GM19463 (cell line): Measurements from ENCODE around the gene CYB5RL.
"Not testable (repeated sequence)": the region's sequence is repeated elsewhere in the genome, so short reads cannot be mapped to it uniquely, and the experiment has no call there.

Experiments
- ATAC-seq: cut with Tn5 transposase; IDR thresholded peaks from one replicate; pipeline ENCODE4 v1.9.1; 2021; ENCODE audit warnings: mild to moderate bottlenecking, moderate library complexity; ENCODE audit not compliant: unreplicated experiment

CYB5RL gene

DNA sequence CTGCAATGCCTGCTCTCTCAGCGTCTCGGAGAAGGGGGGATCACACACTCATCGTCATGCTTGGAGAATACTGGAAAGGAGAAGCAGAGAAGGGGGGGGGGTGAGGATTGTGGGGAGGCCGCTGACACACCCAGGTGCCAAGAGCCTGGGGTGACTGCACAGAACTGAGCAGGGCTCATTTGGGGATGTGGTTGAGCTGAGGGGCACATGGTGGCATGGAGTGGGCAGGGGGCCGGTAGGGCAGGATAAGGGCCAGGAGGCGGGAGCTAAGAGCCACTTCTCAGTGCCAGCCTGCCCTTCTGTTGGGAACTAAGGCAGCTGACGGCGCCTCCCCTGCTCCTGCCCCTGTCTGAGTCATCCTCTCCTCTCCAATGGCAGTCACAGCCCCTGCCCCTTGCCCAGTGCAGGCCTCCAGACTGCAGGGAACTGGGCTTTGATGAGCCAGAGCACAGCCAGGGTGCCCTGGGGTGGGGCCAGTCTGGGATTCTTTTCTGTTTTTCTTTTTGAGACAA lies 27.3 kb upstream of the CYB5RL start:
- no peak for ATAC-seq

DNA sequence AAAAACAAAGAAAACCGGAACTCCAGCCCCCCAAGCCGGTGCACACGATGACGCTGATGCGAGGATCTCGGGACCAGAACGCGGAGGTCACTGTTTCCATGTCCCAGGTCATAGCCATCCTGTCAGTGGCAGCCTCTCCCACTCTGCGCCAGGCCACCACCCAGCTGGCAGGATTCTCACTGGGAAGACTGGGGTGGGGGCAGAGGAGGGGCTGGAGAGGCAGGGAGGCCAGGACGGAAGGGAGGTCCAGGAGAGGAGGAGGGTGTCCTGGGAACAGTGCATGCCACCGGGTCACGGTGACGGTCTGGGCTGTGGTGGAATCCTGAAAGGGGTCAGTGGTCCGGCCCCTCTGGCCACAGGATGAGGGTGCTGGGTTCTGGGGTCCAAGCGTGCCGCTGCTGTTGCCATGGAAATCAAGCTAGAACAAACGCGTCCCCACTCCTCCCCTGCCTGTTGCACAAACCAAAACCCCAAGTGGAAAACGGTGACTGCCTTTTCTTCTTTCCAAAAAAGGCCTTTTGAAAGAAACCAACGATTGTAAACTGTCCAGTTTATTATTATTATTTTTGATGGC lies 26.2 kb upstream of the CYB5RL start:
- ATAC-seq: no peak

DNA sequence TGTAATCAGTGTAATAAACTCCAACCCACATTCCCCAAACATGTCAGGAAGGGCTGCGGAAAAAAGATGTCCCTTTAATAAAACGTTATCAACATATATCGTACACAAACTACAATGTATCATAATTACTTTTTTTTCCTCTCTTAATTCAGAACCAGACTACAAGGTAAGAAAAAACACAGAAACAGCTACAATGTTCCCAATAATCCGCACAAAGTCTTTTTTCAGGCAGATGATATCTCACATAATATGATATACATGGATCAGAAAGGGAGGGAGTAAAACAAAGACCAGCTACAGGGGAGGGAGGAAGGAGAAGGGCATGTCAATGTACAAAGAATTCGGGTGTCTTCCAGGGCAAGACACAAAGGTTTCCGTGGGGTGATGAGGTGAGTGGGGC lies 25.5 kb upstream of the CYB5RL start:
- ATAC-seq: no peak

DNA sequence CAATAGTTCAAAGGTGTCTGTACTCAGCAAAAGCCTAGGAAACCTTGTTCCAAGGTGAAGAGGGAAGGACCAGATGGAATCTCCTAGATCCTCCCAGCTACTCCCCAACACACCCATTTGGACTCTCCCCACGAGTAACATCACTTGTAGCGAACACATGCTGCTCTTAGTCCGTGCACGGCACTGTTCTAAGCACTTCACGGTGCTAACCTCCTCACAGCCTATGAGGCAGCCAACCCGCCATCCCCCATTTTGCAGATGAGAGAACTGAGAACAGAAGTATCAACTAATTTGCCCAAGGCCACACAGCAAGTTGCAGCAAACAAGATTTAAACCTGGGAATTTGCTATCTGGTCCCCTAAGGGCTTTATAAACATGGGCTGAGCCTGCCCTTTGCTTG lies 24.4 kb upstream of the CYB5RL start:
- ATAC-seq: no peak

DNA sequence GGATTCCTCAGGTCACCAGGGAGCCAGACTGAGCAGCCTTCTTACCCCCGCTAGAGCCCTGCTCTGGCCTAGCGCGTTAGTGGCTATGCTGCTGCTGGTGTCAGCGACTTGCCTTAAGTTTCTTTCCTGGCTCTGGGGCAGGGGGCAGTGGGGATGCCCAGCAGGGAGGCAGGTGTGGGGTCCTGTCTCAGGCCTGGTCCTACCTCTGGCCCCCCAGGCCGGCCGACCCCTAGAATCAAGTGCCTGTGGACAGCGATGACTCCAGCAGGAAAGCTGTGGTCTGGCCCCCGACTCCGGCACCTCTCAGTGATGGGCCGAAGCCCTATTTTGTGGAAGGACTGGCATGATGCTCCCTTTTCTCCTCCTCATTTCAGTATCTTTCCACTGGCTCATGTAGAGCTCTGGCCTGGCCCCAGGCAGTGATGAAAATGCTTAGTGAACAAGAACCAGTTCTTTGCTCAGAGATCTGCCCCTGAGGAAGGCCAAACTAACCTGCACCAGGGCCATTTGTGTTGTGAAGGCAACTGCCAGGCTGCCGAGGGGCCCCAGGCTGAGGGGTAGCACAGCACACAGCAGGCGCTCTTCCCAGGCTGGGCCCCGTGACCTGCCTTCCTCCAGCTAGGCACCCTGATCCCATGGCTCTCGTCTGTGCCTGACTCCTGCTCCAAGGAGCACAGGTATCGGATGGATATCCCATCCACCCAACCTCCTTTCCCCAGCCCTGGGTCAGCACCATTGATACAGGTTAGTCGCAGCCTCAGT lies 23.8 kb upstream of the CYB5RL start:
- ATAC-seq: no peak

DNA sequence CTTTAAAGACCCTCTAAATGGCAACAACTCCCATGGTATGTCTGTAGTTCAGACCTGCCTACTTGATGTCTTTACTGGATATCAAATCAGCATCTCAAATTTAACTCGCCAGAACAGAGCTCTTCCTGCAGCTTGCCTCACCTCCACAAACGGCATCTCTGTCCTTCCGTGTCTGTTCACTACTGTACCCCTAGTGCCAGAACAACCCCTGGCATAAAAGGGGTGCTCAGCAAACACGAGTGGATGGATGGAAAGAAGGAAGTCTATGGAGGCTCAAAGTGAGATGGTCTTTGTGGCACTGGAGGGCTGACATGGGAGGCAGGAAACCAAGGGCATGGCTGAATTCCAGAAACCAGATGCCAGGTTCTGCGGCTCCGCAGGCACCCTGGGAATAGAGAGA lies 22.9 kb upstream of the CYB5RL start:
- no peak for ATAC-seq

DNA sequence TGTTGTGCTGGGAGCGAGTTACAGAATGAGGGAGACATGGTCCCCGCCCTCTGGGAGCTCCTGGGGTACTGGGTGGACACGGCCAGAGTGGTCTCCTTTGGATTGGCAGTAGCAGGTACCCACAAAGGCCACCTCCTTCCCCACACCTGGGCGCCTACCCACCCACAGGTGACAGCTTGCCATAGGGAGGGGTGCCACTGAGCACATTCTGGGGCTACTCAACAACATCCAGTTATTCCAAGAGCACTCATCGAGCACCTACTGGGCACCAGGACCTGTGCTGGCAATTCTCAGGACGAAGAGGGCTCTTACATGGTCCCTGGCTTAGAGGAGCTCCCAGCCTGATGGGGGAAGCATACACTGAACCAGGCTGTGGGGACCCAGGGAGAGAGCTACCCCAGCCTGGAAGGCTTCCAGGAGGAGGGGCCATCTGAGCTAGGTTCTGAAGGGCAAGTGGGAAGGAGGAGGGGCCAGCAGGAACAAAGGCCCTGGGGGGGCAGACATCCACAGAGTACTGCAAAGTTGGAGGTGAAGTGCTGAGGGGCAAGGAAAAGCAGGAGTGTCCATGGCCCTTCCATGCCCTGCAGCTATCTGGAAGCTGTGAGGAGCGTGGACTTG lies 22.1 kb upstream of the CYB5RL start:
- ATAC-seq: no peak

DNA sequence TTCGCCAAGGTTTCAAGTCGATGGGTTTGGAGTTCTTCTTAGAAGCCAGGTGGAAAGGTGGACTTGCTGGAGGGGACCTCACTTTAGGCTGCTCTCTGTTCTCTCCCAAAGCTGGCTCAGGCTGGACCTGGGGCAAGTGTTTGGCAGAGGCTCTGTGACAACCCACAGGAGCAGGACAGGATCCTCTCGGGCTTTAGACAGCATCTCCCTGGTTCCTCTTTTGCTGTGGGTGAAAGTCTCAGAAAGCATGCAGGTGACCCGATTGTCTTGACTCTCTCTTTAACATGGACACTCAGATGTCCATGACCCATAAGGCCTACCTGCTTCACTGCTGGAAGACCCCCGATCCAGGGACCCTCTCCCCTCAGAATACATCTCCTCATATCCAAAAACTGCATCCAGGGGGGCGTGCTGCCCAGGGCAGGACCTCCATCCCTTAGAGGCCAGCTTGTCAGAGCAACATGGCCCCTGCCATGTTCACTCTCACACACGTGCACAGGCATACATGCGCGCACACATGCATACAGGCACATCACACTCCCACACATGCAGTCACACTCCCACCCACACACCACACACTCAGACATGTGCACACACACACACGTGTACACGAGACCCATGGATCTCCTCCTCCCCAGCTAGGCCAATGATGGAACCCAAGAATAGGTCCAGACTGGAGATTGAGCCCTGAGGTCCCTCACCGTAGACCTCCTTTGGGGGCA lies 21.4 kb upstream of the CYB5RL start:
- no peak for ATAC-seq

DNA sequence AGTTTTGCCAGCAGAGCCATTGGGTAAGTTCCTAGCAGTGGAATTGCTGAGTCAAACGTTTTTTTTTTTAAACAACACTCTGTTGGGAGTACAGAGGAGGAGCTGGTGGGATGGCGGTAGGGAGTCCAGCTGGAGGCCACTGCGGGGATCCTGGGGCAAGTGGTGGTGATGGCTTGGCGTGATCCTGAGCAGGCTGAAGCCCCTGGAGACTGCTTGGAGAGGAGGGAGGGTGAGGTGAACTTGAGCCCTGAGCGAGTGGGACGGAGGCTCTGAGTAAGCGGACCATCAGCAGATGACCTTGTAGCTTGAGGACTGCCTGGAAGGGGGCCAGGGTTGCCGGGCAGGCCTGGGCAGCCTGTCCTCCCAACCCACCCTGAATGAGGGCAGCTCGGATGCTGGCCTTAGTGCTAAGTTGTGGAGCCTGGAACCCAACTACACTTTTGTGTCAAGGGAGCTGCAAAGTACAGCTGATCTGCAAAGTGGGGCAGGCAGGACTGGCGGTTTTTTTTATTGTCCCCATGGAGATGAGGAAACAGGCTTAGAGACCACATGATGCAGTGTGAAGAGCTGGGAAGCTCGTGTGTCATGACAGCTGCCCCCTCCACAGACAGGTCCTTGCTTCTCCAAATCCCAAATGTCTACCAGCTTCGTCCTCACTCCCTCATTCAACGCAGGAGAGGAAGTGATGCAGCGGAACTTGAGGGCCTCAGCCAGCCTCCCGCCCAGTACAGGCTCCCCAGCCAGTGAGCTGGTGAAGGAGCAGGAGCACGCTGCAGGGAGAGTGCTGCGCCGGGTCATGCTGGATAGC lies 20.4 kb upstream of the CYB5RL start:
- ATAC-seq: no peak

DNA sequence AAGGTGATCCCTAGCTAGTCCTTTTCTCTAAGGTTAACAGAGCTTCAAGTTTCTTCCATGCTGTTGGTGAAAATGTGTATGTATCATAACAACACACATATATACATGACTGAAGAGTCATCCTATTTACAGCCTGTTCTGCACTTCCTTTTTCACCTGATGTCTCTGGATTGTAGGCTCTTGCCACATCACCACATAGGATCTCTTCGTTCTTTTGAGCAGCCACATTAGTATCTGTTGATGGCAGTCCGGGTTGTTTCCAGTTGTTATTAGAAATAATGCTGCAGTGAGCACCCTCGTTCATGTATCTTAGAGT lies 19.8 kb upstream of the CYB5RL start:
- ATAC-seq: no peak

DNA sequence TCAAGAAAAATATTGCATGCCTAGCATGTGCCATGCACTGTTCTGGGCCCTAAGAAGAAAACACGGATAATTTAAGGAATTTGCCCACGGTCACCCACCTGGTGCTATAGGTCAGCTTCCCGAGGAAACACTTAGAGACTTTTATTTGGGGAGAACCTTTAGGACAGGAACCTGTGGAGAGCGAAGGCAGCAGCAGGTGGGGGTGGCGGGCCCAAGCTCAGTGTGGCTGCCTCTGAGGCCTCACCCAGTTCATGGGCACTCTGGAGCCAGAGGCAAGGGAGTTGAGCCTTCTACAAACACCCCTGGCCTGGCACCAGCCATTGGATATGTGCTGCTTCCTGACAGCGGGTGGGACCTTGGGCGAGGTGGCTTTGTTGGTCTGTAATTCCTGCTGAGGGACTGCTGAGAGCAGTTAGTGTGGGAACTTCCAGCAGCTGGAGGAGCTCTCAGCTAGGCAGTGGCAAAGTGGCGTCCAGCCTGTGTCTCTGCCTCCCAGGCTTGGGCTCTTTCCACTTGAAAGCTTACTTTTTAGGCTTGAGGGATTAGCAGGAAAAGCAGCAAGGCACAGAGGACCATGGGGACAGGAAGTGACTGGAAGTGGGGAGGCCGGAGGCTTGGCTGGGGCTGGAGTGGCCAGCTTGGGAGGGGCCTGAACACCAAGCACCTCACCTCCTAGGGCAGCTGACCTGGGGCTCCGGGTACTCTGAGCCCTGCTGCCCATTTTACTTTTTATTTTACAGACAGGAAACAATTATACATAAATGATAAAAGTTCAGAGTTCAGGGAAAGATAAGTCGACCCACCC lies 19.3 kb upstream of the CYB5RL start:
- ATAC-seq: no peak

DNA sequence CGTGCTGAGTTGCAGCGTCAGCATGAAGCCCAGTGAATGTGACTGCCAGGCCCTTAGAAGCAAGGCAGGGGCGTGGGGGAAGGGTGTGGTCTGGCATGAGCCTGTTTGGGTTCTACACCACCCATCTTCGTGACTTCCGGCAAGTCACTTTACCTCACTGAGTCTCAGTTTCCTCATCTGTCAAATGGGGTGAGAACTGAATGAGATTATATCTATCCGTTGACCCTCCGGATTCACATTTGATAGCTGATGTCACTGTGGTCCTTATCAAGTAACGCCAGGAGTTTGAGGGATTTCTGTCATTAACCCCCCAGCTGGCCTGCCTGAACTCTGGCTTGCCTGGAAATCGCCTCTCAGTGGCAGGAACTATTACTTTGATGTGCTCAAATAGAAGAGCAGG lies 15.7 kb upstream of the CYB5RL start:
- no peak for ATAC-seq

DNA sequence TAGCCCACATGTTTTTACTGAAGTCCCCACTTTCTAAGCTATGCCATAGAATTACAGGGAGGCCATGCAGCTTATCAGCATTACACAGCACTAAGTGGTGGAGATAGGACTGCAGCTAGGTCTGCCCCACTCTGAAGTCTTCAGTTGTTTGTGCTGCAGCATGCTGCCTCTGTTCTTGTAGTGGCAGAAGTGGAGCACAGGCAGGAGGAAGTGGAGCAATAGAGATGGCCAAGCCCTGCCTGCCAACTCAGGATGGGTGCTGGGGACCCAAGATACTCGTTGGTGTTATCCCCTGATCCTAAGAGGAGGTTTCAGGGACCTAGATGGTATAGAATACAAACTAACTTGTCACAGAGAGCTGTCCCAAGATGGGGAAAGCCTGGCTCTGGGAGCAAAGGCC lies 13.0 kb upstream of the CYB5RL start:
- no peak for ATAC-seq

DNA sequence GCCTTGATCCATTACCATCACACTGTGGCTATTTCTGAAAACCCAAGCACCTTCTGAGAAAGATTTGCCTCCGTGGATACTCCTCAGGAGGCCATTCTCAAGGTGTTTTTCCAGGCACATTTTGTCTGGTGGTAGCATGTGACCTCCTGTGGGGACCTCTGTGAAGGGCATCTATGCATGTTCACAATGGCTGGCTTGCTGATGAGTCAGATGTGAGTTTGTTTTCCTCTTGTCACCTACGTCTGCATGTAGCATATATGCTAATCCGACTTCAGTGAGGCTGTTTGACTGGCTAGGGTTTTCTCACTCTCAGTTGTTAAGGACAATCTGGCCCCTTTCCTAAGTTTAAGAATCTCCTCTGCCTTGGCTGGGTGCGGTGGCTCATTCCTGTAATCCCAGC lies 8.1 kb upstream of the CYB5RL start:
- ATAC-seq: not testable (repeated sequence)

DNA sequence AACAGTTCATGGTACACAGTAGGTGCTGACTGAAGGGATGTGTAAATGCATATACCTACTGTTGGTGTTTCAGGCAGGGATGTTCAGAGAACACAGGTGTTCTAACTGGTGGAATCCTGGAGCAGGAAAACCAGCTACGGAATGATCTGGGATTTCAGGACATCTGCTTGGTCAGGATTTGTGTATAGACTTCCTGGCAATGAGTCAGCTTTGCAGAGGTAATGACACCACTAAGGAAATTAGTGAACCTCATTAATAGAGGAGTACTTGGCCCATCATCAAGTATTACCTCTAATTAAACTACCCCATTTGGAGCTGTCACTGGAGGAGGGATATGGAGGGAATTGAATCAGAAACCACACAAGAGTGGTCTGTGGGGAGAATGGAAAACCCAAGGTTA lies 7.5 kb upstream of the CYB5RL start:
- no peak for ATAC-seq

DNA sequence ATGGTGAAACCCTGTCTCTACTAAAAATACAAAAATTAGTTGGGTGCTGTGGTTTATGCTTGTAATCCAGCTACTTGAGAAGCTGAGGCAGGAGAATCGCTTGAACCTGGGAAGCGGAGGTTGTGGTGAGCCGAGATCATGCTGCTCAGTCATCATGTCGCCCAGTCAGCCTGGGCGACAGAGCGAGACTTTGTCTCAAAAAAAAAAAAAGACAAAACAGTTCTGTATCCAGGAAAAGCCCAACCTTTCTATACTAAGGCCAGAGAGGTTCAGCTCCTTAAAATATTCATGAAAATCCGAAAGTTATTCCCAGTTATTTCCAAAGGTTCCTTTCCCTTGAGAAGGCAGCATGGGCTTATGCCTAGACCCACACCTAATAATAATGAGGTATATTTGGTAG lies 4.4 kb upstream of the CYB5RL start:
- no peak for ATAC-seq

DNA sequence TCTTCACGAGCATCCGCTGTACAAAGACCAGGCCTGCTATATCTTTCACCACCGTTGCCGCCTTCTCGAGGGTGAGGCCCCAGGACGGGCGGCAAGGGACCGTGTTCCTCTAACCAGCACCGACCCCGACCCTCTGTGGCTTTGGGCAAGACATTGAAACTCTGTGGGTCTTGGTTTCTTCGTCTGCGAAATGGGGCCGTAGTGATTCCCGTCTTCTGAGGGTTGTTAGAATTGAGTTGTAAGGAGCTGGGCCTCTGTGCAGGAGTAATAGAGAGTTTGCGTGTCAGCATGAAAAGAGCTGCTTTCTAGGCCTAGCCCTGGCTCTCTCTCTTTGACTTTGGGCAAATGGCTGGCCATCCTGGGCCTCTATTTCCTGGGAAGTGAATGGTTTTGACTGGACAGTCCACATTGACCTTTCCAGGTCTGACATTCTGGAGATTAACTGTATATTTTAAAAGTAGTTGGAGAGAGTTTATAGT lies 728 bp upstream of the CYB5RL start:
- ATAC-seq: no peak

DNA sequence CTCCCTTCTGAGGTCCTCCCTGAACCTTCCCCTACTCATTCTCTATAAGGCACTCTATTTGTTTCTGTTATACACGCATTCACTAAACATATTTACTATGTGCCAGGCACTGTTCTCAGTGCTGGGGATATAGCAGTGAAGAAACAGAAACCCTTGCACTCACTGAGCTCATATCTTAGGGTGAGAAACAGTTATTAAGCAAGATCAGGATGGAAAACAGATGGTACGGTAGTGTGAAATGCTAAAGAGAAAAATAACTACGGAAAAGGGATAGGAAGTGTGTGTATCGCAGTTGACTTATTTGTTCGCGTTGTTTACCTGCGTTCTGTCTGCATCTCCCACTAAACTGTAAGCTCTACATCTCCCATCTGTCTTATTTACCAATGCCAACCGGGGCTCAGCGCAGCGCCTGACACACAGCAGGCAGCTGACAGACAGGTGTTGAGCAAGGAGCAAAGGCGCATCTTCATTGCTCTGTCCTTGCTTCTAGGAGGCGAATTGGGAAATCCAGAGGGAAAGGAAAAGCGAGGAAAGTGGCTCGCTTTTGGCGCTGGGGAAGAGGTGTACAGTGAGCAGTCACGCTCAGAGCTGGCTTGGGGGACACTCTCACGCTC lies 572 bp downstream of the CYB5RL start:
- ATAC-seq: no peak

DNA sequence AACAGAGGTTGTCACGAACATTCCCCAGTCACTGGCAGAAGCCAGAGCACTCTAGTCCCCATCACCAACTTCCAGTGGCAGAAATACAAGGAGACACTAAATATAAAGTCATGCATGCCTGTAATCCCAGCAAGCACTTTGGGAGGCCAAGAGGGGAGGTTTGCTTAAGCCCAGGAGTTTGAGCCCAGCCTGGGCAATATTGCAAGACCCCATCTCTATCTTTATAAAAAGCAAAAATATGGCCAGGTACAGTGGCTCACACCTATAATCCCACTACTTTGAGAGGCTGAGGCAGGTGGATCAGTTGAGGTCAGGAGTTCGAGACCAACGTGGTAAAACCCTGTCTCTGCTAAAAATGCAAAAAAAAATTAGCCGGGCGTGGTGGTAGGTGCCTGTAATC lies 6.4 kb downstream of the CYB5RL start:
- no peak for ATAC-seq

DNA sequence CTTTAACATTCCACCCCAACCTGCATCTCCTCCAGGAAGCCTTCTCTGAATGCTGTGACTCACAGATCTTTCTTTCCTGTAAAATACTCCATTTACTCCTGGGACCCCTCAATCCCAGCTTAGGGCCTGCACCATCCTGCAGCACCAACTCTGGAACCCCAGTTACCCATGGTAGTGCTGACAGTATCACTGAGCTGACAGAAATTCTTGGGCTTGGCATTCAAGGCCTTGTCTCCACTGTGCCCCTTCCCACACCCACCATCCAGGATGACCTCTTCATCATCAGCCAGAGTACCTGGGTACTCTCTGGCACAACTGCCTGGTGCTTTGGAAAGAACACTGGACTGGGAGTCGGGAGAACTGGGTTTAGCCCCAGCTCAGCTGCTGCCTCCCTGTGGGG lies 8.3 kb downstream of the CYB5RL start:
- ATAC-seq: no peak
